HG03159 (cell line): ENCODE measurements around the gene CMPK1.

Experiments used
- ATAC-seq: cut with Tn5 transposase; IDR thresholded peaks from one replicate; pipeline ENCODE4 v1.9.1; 2021; ENCODE audit warnings: mild to moderate bottlenecking, moderate library complexity; ENCODE audit not compliant: unreplicated experiment

The CMPK1 gene

DNA sequence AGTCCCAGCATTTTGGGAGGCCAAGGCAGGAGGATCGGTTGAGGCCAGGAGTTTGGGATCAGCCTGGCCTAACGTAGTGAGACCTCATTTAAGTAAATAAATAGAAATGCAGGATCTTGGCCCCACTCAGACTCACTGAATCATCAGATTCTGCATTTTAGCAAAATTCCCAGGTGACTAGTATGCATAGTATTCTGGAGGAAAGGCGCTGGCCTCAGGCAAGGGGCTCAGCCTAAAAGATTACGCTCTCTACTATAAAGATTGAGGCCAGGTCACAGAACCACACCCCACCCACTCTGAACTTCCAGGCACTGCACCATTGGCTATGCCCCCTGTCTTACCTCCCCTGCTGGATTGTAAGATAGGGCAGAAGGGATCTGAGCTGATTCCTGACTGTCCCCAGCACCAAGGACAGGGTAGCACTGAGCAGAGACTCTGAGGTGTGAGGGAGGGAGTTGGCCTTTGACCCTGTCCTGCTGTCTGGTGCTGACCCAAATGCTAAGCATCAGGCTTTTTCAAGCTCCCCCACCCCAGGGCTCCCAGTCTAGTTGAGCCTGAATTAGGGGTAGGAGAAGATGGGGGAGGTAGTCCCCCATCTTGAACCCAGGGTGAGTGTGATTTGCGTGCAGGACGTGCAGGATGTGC is 85.2 kb downstream of the CMPK1 start:
- ATAC-seq = no peak

GRCh38 chr1:47420547-47420946 is 87.0 kb downstream of the CMPK1 start:
- ATAC-seq = no peak

DNA sequence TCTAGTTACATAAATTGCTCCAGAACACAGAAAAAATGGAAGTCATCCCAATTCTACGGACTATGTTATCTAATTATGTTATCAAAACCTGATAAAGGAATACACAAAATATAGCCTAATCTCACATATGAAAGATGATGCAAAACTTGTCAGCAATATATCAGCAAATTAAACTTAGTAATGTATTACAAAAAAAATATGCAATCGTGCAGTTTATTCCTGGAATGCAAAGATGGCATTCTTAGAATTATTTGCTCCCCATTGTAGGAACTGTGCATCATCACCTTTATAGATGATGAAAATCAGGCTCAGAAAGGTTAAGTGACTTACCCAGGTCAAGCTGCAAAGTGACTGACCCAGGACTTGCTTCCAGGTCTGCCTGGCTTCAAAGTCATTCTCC is 90.3 kb downstream of the CMPK1 start:
- ATAC-seq = no peak

- ATAC-seq = no peak
These were observed 90.9 kb downstream of the CMPK1 start for GRCh38 chr1:47424336-47424982.
